ENCODE data around the gene PIAS3.
A peak's percentile ranks its signal among the peaks of the same experiment; 100 is the strongest.

The PIAS3 gene

DNA sequence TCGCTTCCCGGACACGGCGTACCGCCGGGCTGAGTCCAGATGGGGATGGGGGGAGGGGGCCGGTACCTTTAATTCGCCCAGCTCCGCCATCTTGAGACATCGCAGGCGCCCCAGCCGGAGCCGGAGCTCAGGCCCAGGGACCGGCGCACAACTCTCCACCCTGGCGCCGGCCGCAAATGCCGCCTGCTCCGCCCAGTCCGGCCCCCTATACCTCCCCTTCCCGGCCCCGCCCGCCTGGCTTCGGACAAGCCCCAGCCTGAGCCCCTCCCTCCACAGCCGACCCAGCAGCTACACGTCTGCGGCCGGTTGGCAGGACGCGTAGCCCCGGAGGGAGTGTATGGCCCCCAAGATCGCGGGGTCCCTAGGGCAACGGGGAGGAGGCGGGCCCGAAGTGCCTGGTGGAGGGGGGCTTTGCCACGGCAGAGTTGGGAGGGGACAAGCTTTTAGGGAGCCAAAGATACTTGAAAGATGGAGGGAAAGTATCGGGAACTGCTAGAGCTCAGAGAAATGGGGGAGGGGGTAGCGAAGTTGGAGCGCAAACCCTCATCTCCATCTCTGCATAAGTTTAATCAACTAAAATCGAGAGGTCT lies at the start of gene PIAS3:
Gene PIAS3, minus strand, starts transcription at position 181 of the 590 bp plus-strand sequence. Its CDS starts 91 bp downstream, at position 90.
- peak; percentile 84 for DNase-seq

DNA sequence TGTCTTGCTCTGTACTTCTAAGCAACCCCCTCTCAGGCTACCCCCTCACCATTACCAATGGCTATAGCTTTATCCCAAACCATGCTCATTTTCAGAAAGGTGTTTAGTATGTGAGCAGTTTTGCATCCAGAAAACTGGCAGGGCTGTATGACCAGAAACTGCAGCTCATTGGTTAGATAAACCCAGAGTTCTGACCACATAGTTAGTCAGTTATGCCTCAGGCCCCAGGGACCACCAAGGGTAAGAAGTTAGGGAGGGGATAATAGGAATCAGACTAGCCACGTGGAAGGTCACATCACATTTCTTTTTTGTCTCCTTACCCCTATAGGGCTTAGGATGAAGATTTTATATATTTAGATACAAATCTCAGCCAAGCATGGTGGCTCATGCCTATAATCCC lies 49.8 kb upstream of the PIAS3 start:
- no peak for DNase-seq

DNA sequence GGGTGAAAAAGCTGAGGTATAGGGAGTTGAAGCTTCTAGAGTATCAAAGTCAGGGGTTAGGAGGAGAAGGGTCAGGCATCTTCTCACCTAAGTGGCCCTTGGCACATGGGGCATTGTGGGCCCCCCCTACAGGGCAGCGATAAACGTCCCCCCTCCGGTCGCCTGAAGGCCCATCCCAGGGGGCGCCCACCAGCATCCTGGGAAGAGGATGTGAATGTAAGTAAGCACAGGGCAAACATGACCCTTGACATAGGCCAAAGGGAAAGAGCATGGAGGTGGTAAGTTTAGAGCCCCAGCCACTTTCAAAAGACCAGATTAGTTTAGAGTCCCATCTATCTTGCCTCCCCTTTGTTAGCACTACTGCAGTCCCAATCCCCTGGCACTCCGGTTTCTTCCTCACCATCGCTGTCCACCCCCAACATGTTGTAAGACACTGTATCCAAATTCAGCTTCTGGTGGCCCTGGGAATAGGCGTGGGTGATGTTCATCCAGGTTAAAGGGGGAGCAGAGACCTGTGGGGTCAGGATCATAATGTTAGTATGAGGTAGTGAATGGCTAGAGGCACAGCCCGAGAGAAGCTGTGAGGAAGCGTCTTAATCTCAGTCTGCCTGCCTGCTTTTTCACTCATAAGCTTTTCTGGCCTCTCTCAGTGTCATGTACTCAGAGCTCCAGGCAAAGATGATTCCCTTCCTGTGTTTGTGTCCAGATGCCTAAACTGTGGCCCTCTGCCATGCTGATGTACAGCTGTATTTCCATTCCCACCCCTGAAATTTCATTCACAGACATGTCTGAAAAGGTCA lies 48.3 kb upstream of the PIAS3 start:
- no peak for DNase-seq

DNA sequence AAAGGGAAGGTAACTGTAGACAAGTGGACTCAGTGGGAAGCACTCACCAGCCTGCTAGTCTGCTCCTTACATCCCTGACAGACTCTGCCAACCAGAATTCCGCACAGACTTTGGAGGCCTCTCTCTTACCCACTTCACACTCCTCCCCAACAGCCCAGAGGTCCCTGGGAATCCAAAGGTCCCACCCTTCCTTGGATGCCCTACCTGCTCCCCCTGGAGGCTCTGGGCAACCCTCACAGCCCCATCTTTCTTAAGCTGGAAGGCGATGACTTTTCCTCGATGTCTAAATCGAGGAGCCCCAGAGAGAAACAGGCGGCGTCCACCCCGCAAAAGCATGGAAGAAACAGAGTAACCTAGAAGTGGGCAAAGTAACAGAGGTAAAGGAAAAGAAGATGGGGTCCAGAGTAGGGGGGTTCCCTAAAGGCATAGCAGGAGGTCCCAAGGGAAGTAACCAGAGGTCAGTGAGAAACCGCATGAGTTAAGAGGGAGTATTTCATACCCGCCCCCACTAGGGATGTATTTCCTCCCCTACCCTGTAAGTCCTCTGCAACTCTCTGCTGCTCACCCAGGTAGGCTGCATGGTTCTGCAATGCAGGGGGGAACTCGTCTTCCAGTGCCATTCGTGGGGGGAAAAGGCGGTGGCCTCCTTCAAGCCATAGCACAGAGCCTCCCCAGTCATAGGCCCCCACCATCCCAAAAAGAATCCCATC lies 42.6 kb upstream of the PIAS3 start:
- no peak for DNase-seq

DNA sequence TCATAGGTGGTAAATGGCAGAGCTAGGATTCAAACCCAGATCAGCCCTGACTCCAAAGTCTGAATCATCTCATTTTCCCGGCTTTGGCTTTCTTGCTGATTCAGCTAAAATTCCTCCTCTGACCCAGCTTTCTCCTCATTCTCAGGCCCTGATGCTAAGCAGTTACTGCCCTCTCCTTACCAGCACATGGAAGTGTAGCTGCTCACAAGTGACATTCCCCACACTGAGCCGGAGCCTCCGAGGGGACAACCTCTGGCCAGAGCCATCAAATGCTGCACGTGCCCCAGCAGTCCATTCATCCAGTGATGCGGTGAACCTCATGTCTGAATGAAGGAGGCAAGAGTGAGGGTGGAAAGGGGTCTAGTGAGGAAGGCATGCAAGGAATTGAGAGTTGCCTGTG lies 39.9 kb upstream of the PIAS3 start:
- no peak for DNase-seq

DNA sequence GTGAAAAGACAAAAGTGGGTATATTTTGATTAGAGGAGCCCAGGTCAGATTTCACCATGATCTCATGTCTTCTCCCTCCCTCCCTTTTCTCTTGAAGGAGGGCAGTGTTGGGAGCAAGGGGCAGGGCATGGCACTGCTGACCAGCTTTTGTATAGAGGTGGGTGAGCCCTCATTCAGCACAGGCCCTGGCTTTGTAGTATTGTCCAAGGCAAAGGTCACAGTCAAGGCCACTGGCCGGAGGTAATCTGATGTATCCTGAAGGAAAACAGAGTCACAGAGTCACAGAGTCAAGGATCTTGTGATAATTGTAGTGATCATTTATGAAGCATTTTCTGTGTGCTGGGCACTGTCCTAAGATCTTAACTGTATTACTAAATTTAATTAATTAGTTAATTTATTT lies 39.1 kb upstream of the PIAS3 start:
- no peak for DNase-seq

DNA sequence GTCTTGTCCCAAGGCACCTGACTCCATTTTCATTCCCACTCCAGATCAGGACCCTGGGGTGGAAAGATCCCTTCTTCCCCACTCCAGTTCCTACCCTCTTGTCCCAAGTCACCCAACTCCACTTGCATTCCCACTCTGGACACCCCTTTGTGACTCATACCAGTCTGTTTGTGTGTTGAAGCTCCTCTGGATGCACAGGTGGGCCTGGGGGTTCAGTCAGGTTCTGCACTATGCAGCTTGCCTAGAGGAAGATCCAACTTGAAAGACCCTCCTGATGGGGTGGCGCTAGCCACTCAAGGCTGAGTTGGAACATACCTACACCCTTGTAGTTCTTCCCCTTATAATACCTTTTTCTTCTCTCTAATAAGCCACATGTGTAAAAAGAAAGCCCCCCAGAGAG lies 36.6 kb upstream of the PIAS3 start:
- no peak for DNase-seq

DNA sequence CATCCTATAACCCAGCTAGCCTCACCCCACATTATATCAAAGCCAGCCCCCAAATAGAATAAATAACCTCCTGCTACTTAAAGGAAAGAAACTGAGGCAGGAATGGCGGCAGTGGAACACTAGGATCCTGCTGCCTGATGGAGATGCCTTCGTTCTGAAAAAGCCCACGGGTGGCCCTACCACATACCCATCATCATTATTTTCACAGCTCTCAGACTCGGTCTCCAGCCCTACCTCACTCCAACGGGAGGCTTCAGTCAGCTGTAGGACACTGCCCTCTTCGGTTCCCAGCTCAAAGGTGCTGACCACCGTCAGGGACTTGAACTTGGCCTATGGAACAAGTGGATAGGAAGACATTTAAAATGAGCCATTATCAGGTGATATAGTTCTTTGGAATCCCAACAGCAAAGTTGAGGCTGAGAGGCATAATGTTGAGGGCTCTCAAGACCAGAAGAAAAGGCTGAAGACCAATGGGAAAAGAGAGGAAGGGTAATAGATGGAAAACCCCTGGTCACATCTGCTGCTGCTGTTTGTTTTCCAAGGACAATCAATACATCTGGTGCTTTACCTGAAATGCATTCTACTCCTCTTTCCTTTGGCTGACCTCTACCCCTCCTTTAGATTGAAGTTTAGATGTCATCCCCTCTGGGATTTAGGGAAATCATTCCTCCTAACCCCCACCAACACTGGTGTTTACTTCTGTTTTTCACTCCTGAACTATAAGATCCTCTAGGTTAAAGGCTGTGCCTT lies 34.6 kb upstream of the PIAS3 start:
- DNase-seq = no peak

DNA sequence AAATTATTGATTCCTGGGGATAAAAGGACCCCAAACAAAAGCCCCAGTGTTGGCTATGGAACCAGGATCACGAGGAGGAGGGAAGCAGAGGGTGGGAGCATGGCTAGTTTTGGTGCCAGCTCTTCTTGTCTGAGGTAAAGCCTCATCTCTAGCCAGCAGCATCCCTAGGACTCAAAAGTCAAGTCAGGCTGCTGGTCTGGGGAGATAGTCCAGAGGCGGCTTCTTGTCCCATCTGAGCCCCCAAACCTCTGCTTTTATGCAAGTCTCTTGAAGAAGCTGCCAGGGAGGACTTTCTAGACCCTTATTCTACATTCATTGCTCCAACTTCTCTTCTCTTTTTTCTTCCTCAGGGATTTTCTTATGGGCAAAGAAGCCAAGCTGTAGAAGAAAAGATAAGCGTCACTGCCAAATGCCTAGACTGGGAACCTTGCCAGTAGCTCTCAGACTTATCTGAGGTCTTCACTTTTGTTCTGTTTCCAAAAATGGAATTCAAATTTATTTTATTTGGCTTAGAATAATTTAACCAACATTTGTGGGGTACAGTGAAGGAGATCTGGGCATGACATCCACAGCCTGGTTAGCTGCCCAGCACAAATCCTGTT lies 33.7 kb upstream of the PIAS3 start:
- DNase-seq = no peak

DNA sequence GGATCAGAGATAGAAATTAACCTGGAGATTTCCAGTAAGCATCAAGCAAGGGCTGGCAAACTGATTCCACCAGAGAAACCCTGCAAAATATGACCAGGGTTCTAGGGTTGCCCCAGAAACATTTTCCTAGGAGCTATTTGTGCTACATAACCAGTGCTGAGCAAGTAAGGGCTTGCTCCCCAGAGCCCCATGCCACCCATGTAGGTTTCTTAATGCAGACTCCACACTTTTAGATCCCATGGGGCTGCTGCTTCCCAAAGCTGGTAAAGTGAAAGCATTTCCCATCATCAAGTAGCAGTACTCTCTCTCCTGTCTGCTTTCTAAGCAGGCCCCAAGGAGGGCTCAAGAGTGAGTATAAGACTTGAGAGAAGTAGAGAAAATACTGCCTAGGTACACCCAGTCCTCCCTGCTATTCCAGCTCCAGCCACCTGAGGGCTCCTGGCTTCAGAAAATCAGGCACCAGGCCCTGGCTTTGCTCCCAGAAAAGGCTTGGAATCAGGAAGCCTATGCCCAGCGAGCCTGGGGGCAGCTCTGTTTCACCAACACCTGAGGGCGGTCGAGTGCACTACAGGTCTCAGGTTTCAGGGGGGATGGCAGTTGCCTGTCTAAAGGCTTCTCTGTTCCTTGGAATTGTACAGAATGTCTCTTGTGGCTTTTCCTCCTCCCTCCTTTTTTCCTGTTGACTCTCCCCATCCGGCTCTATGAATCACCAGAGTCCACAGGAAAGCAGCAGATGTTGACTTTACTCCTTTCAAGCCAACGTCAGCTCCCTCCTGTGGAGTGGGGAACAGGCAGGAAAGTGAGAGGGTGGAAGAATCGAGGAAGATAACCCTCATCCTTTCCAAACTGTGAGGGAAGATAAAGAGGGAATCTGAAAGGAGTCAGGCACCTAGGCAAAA lies 33.0 kb upstream of the PIAS3 start:
- DNase-seq = peak; percentile 59

DNA sequence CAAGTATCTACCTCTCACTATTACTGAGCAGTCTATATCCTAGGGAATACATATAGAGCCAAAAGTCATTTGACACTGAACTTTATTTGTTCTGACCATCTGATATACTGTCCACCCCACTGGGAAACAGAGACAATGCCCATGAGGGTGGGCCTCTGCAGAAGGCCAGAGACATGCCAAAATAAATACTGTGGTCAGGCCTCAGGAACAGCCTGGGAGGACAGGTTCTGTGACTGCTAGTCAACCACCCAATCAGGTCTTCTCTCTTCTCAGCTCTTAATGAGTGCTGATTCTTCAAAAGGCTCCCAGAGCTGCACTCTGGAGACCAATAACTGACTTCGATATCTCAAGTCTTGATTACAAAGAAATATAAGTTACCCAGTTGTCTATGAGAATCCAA lies 32.3 kb upstream of the PIAS3 start:
- no peak for DNase-seq

DNA sequence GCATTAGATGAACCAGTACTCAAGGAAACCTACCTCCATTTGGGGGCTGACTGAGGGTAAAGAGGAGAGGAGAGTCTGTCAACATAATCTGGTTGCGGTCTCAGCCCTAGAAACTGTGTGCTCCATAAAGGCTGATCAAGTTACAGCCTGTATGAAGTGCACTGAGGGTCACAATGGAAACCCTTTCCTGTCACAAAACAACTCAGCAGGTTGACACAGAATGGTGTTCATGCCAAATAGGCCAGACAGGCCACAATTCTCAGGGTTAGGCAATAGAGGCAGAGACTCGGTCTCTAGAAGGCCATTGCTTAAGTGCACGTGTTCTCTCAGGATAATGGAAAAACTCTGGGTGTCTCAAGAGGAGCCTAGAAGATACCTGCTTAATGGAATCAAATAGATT lies 30.8 kb upstream of the PIAS3 start:
- no peak for DNase-seq

DNA sequence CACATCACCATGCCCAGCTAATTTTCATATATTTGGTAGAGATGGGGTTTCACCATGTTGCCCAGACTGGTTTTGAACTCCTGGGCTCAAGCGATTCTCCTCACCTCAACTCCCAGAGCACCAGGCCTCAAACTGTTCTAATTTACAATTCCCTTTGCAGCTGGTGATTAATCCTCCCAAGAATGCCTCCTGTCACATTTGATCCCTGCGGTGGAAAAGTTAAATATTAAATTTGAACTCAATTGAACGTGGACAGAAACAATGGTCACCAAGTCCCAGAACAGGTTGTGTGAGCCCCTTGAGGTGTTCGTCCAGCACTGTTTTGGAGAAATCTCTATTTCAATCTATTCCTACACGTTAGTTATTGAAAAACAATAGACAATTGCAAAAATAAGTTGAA lies 28.8 kb upstream of the PIAS3 start:
- DNase-seq = no peak

DNA sequence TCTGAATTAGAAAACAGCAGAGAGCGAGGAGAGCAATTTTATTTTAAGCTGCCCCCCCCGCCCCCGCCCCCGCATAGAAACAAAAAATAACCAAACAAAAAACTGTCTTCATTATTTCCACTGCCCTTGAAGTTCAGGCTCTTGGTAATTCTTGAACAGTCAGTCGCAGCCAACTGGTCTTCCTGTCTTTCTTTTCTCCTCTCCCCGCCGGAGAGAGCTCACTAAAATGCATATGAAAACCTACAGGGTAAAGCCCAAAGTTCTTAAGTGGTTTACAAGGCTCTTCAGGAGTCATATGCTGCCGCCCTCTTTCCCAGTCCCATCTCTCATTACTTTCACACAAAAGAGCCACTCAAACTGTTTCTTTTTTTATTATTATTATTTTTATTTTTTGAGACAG lies 27.9 kb upstream of the PIAS3 start:
- DNase-seq = no peak

DNA sequence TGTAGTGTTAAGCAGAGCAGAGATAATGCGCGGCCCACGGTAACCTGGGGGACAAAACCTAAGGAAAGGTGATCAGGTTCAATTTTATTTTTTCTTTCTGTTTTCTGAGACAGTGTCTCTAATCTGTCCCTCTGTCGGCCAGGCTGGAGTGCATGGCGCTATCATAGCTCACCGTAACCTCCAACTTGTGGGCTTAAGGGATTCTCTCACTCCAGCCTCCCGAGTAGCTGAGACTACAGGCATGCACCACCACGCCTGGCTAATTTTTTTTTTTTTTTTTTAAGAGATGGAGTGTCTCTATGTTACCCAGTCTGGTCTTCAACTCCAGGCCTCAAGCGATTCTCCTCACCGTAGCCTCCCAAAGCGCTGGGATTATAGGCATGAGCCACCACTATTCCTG lies 27.5 kb upstream of the PIAS3 start:
- DNase-seq = no peak

DNA sequence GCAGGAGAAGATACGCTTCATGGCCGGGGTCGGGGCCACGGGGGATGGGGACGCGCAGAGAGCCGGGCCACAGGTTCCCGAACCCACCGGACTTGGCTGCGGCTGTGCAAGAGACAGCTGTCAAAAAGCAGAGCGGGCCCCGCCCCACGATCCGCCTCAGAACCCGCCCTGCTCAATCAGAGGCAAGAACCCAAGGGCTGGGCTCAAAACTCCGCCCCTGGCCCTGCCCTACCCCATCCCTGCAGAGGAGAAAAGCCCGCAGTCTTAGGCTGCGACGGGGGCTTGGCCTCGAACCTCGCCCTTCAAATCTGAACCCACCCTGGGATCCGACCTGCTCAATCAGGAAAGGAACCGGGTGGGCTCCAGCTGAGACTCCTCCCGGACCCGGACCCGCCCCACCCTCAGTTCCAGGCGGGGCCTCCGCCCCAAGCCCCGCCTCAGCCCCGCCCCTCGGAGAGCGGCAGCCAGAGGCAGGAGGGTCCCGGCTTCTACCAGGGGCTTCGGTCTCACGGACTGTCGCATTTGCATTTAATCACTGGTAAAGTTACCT lies 26.9 kb upstream of the PIAS3 start, which contains the start of gene ANKRD35:
Gene ANKRD35, minus strand, starts transcription at position 129 of the 550 bp plus-strand sequence. Its CDS starts 108 bp downstream, at position 21.
- DNase-seq = peak; percentile 89

DNA sequence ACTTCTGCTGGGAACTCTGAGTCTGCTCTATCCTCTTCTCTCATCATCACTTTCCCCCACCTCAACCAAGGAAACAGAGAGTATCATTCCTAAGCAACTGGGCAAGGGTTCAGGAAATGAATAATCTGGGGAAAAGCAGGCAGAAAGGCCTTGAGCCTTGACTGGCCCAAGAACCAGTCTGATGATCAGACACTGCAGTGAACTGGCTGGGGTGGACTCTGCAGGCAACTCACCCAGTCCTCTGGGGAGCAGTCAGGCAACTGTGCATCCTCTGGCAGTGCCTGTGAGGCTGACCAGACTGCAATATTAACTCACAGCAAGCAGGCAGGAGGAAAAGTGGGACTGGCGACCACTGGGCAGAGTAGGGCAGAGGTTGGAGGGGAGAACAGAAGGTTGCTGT lies 25.8 kb upstream of the PIAS3 start:
- no peak for DNase-seq

DNA sequence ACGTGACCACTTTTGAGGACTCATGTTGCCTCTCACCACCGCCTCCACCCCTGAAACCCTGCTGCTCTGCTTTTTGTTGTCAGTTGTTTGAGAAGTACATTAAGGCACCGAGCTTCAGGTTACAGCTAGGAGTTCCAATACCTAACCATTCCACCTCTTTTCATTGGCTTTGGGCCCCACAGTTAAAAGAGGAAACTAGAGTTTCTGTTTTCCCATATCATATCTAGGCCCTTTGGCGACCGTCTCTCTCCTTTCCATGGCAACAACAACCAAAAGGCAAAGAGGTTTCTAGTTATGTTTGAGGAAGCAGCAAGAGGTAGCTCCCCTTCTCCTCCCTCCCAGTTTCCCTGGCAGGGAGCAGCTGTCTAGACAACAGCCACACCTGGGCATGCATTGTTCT lies 20.9 kb upstream of the PIAS3 start:
- DNase-seq = no peak

DNA sequence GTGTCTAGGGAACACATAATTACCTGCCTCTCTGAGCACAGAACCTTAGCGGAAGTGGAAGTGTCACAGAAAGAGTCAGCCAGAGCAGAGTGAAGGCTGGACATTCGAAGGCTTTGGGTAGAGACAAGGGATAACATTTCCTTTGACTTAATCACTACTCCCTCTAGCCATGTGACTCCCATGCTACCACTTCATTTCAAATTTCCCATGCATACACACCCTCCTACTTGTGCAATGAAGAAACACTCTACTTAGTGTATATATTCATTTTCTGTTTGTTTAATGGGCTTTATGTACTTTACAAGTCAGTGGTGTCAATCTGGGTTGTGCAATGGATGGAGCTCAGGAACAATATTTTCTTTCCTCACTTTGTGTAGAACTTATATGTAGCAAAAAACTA lies 19.8 kb upstream of the PIAS3 start:
- DNase-seq = no peak

DNA sequence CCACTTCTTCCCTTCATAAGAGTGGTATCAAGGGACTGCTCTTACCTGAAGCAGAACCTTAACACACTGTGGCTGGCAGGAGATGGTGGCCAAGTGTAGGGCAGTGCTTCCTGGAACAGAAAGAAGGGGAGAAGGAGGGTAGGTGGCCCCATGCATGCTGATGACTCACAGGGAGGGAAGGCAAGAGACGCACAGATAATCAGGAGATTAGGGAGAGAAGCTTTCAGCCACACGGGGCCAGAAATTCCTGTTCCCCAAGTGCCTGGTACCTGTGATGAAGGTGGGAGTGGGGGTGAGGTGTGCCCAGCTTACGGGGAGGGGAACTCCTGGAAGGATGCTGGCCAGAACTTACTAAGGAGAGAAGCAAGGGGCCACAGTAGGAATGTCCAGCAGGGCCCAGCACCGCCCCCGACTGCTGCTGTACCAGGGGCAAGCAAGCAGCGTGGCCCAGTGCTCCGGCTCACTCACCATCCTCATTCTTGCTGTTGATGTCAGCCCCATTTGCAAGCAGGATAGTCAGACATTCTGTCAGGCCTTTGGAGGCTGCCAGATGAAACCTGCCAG lies 19.1 kb upstream of the PIAS3 start:
- no peak for DNase-seq

DNA sequence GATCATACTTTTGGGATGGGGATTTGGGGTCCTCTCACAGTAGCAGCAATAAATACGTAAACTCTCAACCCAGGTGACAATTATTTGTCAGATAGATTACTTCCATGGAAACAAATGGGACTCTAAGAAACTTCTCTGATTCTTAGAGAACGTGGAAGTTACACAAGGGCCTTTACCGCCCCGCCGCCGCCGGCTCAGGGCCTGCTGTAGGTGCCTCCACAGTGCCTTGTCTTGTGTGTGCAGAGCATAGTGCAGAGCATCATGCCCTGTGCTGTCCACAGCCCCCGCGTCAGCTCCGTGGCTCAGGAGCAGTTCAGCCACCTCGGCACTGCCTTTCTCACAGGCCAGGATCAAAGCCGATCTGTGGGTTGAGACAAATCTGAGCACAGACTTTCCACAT lies 15.8 kb upstream of the PIAS3 start:
- DNase-seq = no peak

Measured in stimulated activated CD4-positive, alpha-beta T cell treated with anti-CD3 and anti-CD28 coated beads, Interleukin-4, amount 100 ng/mL, for 24 hours (primary cell).